ENCODE data around the gene MYOCOS.

Gene MYOCOS

DNA sequence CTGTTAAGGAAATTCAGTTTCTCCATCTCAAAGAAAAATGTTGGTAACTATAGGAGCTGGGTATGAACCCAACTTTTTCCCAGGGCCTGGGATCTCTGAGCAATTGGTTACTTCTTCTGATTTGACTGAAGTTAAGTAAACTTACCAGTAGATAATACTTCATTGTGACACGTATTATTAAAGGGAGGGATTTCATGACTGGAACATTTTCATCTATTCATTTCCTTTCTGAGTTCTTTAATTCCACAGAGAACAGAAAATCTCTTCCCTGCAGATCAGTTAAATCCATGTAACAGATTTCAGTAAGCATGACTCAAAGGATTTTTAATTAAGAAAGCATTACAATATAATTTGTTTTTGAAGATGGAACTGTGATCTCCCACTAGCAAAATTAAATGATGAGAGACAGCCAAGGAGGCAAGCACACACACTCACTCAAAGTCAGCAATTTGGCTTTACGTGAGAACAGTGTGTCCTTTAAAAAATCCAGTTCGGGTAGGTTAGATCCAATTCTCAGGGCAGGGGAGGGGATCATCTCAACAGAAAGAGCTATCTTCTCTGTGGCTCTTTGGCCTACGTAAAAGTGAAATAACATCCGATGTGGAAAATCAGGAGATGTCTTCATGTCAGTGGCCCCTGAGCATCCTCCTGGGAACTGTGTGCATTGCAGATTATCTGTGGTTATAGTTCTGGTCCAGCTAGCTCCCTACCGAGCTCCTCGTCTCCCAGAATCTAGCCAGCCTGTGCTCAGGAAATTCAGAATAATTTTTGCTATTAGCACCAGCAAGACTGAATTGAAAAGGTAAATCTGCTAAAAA, 41.2 kb downstream of the MYOCOS start:
- H3K4me3 ChIP-seq (ENCODE audit: low read length): no peak overlapping the region
- TF ChIP-seq ZNF274 (IDR thresholded peaks at IDR 0.05; ENCODE audit: low read depth, low read length): no peak

GRCh38 chr1:171663854-171664575, 42.0 kb downstream of the MYOCOS start:
- H3K4me3 ChIP-seq (ENCODE audit: low read length): no peak overlapping the region
- no peak for TF ChIP-seq ZNF274 (IDR thresholded peaks at IDR 0.05; ENCODE audit: low read depth, low read length)

GRCh38 chr1:171664976-171665375, 42.9 kb downstream of the MYOCOS start:
- H3K4me3 ChIP-seq (ENCODE audit: low read length): no peak overlapping the region
- TF ChIP-seq ZNF274 (IDR thresholded peaks at IDR 0.05; ENCODE audit: low read depth, low read length): no peak

- H3K4me3 ChIP-seq (ENCODE audit: low read length): no peak overlapping the region
- TF ChIP-seq ZNF274 (IDR thresholded peaks at IDR 0.05; ENCODE audit: low read depth, low read length): no peak
These were observed 44.2 kb downstream of the MYOCOS start for GRCh38 chr1:171666114-171666769.

DNA sequence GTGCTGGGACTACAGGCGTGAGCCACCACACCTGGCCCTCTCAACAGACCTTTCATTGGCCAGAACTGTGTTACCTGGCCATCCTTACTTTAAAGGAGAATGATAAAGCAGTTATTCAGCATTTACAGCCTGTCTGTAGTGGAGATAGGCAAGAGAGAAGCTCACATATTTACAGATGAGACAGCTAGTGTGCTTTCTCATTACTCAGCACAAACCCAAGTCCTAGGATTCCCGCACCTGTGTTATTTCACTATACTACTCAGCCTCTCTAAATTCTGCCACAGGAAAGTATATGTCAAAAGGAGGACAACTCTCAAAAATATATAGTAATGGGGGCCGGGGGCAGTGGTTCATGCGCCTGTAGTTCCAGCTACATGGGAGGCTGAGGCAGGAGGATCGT, 46.3 kb downstream of the MYOCOS start:
- TF ChIP-seq ZNF274 (IDR thresholded peaks at IDR 0.05; ENCODE audit: low read depth, low read length): no peak
- H3K4me3 ChIP-seq (ENCODE audit: low read length): no peak overlapping the region

DNA sequence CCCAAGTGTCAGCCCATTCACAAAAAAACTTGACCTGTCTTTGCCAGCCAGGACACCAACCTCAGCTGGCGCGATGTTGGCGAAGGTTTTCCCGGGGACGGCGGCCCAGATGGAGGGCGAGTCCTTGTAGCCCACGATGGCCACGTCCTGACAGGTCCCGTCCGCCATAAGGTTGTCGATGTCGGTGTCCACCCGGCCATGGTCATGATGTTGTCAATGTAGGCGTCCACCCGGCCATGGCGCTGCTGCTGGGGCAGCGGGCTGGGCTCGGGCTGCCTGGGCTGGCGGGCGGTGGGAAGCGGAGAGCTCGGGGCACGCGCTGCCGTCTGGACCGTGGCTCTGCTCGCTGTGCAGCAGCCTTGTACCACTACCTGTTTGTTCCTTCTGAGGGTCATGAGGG, 48.7 kb downstream of the MYOCOS start:
- H3K4me3 ChIP-seq (ENCODE audit: low read length): no peak overlapping the region
- TF ChIP-seq ZNF274 (IDR thresholded peaks at IDR 0.05; ENCODE audit: low read depth, low read length): no peak

DNA sequence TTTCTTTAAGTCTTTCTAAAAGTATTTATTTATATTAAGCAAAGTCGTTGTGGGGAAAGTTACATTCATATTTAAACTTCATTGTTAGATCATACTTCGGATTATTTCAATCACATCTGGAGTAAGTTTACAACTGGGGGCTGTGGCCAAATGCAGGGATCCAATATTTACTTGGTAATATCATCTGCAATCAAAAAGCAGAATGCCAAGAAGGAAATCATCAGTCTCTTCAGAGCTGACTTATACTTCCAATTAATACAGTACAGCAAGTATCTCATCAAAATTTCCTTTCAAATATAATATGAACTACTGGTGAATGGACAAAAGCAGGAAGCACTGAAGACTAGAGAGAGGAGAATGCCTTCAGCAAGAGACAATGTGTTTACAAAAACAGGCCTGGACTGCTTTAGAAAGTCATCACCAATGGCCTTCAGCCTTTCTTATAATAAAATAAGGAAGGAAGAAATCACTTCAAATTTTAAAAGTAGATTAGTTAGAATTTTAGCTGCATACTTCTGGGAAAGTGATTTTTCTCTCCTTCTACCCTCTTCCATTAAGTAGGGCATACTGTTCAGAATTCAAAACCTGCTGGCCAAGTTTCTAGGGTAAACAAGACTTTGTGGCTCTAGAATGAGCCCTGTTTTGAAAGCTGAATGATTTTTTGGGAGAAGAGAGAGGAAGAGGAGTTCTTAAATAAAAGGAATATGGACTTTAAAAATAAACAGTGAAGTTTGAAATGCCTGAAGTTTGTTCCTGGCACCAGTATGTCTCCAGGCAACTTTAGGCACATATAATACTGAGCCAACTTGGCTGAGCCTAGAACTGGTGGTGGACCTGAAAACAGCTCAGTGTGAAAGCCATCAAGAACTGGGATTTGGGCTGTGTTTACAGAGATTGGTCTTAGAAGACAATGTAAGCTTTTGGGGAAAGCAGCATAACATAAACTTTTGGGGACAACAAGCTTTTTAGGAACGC, 52.7 kb downstream of the MYOCOS start:
- TF ChIP-seq ZNF274 (IDR thresholded peaks at IDR 0.05; ENCODE audit: low read depth, low read length): no peak

More for the DNA sequence above, 52.7 kb downstream of the MYOCOS start:
- H3K4me3 ChIP-seq (ENCODE audit: low read length): no peak overlapping the region

Measured in GM08714 (cell line).